ENCODE data around the gene PROM2.

The PROM2 gene

DNA sequence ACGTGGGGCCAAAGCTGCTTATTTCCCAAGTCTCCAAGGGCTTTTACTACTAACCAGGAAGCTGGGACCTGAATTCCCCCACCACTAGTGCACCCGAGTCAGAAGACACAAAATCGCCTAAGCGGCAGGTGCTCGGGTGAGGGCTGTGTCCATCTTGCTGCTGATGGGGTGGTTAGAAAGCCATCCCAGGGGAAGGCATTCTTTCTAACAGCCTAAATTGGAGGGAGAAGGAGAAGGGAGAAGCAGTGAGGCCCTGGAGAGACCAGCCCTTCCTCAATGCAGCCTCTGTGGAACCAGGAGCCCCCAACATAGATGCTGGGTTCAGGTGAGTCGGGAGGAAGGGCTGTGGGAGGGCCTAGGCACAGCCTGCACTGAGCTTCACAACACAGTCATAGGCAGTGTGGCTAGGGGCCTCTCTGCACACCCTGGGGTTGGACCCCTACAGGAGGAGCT is 1.9 kb upstream of the PROM2 start:
- no peak for TF ChIP-seq EZH2phosphoT487 (conservative IDR thresholded peaks at IDR 0.05; ENCODE audit: low read length)
- TF ChIP-seq, protein P1, sequence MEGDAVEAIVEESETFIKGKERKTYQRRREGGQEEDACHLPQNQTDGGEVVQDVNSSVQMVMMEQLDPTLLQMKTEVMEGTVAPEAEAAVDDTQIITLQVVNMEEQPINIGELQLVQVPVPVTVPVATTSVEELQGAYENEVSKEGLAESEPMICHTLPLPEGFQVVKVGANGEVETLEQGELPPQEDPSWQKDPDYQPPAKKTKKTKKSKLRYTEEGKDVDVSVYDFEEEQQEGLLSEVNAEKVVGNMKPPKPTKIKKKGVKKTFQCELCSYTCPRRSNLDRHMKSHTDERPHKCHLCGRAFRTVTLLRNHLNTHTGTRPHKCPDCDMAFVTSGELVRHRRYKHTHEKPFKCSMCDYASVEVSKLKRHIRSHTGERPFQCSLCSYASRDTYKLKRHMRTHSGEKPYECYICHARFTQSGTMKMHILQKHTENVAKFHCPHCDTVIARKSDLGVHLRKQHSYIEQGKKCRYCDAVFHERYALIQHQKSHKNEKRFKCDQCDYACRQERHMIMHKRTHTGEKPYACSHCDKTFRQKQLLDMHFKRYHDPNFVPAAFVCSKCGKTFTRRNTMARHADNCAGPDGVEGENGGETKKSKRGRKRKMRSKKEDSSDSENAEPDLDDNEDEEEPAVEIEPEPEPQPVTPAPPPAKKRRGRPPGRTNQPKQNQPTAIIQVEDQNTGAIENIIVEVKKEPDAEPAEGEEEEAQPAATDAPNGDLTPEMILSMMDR (IDR thresholded peaks at IDR 0.05; ENCODE audit: insufficient read depth, low read length, poor library complexity, severe bottlenecking), result no peak
- Histone ChIP-seq H3F3A (ENCODE audit: insufficient read depth) (no peaks in the 10 kb centered on the region), H3K9me2 (replicated peaks; ENCODE audit: insufficient read depth, low read length) (no peaks in the 10 kb centered on the region), H3K27me3 (ENCODE audit: low read length) (no peaks in the 10 kb centered on the region), H4K20me1 (ENCODE audit: low read depth, low read length) (no peaks in the 10 kb centered on the region), H3K9ac (ENCODE audit: low read length) (no peak overlapping the region), H3K79me2 (ENCODE audit: insufficient read depth, low read length) (no peaks in the 10 kb centered on the region), H3K27ac (ENCODE audit: low read depth, low read length) (no peak overlapping the region), H3K4me2 (ENCODE audit: low read depth, low read length, poor library complexity, severe bottlenecking) (no peak overlapping the region), H3K4me3 (ENCODE audit: insufficient read depth, low read length, poor library complexity, severe bottlenecking) (no peak overlapping the region), H2AFZ (ENCODE audit: low read depth, low read length, severe bottlenecking) (no peak overlapping the region), H3K9me3 (ENCODE audit: insufficient read depth, low read length) (no peaks in the 10 kb centered on the region), H3K36me3 (ENCODE audit: low read length) (no peaks in the 10 kb centered on the region)

DNA sequence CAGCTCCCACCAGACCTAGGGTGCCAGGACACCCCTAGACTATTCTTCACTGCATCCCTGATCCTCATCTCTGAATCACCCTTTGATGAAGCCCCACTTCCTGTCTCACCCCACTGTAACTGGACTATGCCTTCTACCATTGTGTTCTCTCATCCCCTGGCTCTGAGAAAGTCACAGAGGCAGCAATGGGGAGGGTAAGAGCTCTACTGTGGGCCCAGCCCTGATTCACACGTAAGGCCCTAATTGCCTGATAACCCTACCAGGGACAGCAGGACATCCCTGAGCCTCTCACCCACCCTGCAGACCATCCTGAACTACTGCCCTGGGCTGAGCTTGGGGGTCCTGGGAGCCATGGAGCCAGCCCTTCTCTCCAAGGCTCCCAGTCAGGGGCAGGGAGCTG is 1.5 kb upstream of the PROM2 start:
- H3K9ac ChIP-seq (ENCODE audit: low read length), result no peak overlapping the region
- no peaks in the 10 kb centered on the region for H3K27me3 ChIP-seq (ENCODE audit: low read length)
- H3K4me3 ChIP-seq (ENCODE audit: insufficient read depth, low read length, poor library complexity, severe bottlenecking), result no peak overlapping the region
- H3K27ac ChIP-seq (ENCODE audit: low read depth, low read length), result no peak overlapping the region
- H3F3A ChIP-seq (ENCODE audit: insufficient read depth), result no peaks in the 10 kb centered on the region
- no peaks in the 10 kb centered on the region for H3K79me2 ChIP-seq (ENCODE audit: insufficient read depth, low read length)
- H3K9me2 ChIP-seq (replicated peaks; ENCODE audit: insufficient read depth, low read length), result no peaks in the 10 kb centered on the region
- H3K4me2 ChIP-seq (ENCODE audit: low read depth, low read length, poor library complexity, severe bottlenecking), result no peak overlapping the region
- no peak for TF ChIP-seq EZH2phosphoT487 (conservative IDR thresholded peaks at IDR 0.05; ENCODE audit: low read length)
- TF ChIP-seq, protein P1 (IDR thresholded peaks at IDR 0.05; ENCODE audit: insufficient read depth, low read length, poor library complexity, severe bottlenecking), result no peak
- no peaks in the 10 kb centered on the region for H4K20me1 ChIP-seq (ENCODE audit: low read depth, low read length)
- H2AFZ ChIP-seq (ENCODE audit: low read depth, low read length, severe bottlenecking), result no peak overlapping the region
- no peaks in the 10 kb centered on the region for H3K36me3 ChIP-seq (ENCODE audit: low read length)
- H3K9me3 ChIP-seq (ENCODE audit: insufficient read depth, low read length), result no peaks in the 10 kb centered on the region

GRCh38 chr2:95273566-95274290 is 521 bp upstream of the PROM2 start:
- no peak for TF ChIP-seq EZH2phosphoT487 (conservative IDR thresholded peaks at IDR 0.05; ENCODE audit: low read length)
- TF ChIP-seq, protein P1 (IDR thresholded peaks at IDR 0.05; ENCODE audit: insufficient read depth, low read length, poor library complexity, severe bottlenecking), result no peak
- no peaks in the 10 kb centered on the region for H3K9me2 ChIP-seq (replicated peaks; ENCODE audit: insufficient read depth, low read length)
- no peaks in the 10 kb centered on the region for H3K9me3 ChIP-seq (ENCODE audit: insufficient read depth, low read length)
- H3K79me2 ChIP-seq (ENCODE audit: insufficient read depth, low read length), result no peaks in the 10 kb centered on the region
- no peak overlapping the region for H3K27ac ChIP-seq (ENCODE audit: low read depth, low read length)
- H3K4me3 ChIP-seq (ENCODE audit: insufficient read depth, low read length, poor library complexity, severe bottlenecking), result no peak overlapping the region
- H3F3A ChIP-seq (ENCODE audit: insufficient read depth), result no peaks in the 10 kb centered on the region
- H2AFZ ChIP-seq (ENCODE audit: low read depth, low read length, severe bottlenecking), result no peak overlapping the region
- no peak overlapping the region for H3K9ac ChIP-seq (ENCODE audit: low read length)
- no peak overlapping the region for H3K4me2 ChIP-seq (ENCODE audit: low read depth, low read length, poor library complexity, severe bottlenecking)
- no peaks in the 10 kb centered on the region for H3K27me3 ChIP-seq (ENCODE audit: low read length)
- H3K36me3 ChIP-seq (ENCODE audit: low read length), result no peaks in the 10 kb centered on the region
- no peaks in the 10 kb centered on the region for H4K20me1 ChIP-seq (ENCODE audit: low read depth, low read length)

Data from SU-DHL-6 (cell line).